ENCODE measurements around the gene PTPN14.

The PTPN14 gene

GRCh38 chr1:214389734-214390133 lies 161.7 kb downstream of the PTPN14 start:
- no peak overlapping the region for H3K4me3 ChIP-seq (ENCODE audit: low read depth, low read length)
- TF ChIP-seq CTCF (IDR thresholded peaks at IDR 0.05; ENCODE audit: low read depth, low read length): no peak

GRCh38 chr1:214386747-214387146 lies 164.7 kb downstream of the PTPN14 start:
- no peak for TF ChIP-seq CTCF (IDR thresholded peaks at IDR 0.05; ENCODE audit: low read depth, low read length)
- H3K4me3 ChIP-seq (ENCODE audit: low read depth, low read length): no peak overlapping the region

GRCh38 chr1:214386333-214386732 lies 165.1 kb downstream of the PTPN14 start:
- TF ChIP-seq CTCF (IDR thresholded peaks at IDR 0.05; ENCODE audit: low read depth, low read length): no peak
- H3K4me3 ChIP-seq (ENCODE audit: low read depth, low read length): no peak overlapping the region

- TF ChIP-seq CTCF (IDR thresholded peaks at IDR 0.05; ENCODE audit: low read depth, low read length): no peak
- H3K4me3 ChIP-seq (ENCODE audit: low read depth, low read length): no peak overlapping the region
Measured at GRCh38 chr1:214385428-214385827, 166.0 kb downstream of the PTPN14 start.

GRCh38 chr1:214384373-214385079 lies 166.9 kb downstream of the PTPN14 start:
- no peak overlapping the region for H3K4me3 ChIP-seq (ENCODE audit: low read depth, low read length)
- TF ChIP-seq CTCF (IDR thresholded peaks at IDR 0.05; ENCODE audit: low read depth, low read length): no peak

- no peak overlapping the region for H3K4me3 ChIP-seq (ENCODE audit: low read depth, low read length)
- TF ChIP-seq CTCF (IDR thresholded peaks at IDR 0.05; ENCODE audit: low read depth, low read length): no peak
Measured at GRCh38 chr1:214383381-214384372, 167.7 kb downstream of the PTPN14 start.

All from WI38 (cell line).